Measurements from ENCODE around the gene RIPOR2. TPM values are rescaled to one million over a fixed set of nuclear protein-coding genes. Genes with fewer than 3 reads are reported as not detected.

Gene RIPOR2
- polyA plus RNA-seq, 4 donors = 6.2 to 9.0 (median 8.0) TPM

- no peak for DNase-seq (ENCODE audit: low read depth in 4 of 4, low spot score in 3 of 4)
These were observed 111.4 kb downstream of the RIPOR2 start for GRCh38 chr6:24824142-24824938.

GRCh38 chr6:24823185-24823584 is 112.6 kb downstream of the RIPOR2 start:
- DNase-seq (ENCODE audit: low read depth in 4 of 4, low spot score in 3 of 4) = no peak

GRCh38 chr6:24822696-24823095 is 113.1 kb downstream of the RIPOR2 start:
- DNase-seq (ENCODE audit: low read depth in 4 of 4, low spot score in 3 of 4) = no peak

- no peak for DNase-seq (ENCODE audit: low read depth in 4 of 4, low spot score in 3 of 4)
These were observed 113.8 kb downstream of the RIPOR2 start for GRCh38 chr6:24821860-24822444.

- no peak for DNase-seq (ENCODE audit: low read depth in 4 of 4, low spot score in 3 of 4)
These were observed 117.4 kb downstream of the RIPOR2 start for GRCh38 chr6:24818346-24818745.

GRCh38 chr6:24809728-24810127 is 126.0 kb downstream of the RIPOR2 start:
- no peak for DNase-seq (ENCODE audit: low read depth in 4 of 4, low spot score in 3 of 4)

GRCh38 chr6:24807584-24807983 is 128.2 kb downstream of the RIPOR2 start:
- no peak for DNase-seq (ENCODE audit: low read depth in 4 of 4, low spot score in 3 of 4)

- DNase-seq (ENCODE audit: low read depth in 4 of 4, low spot score in 3 of 4) = no peak
These were observed 133.3 kb downstream of the RIPOR2 start for GRCh38 chr6:24802271-24803059.

GRCh38 chr6:24799541-24799915 is 136.2 kb downstream of the RIPOR2 start:
- DNase-seq (ENCODE audit: low read depth in 4 of 4, low spot score in 3 of 4) = no peak

- DNase-seq (ENCODE audit: low read depth in 4 of 4, low spot score in 3 of 4) = no peak
These were observed 136.8 kb downstream of the RIPOR2 start, which contains the start of gene ARMH2 for GRCh38 chr6:24798740-24799540. ARMH2 (minus strand) TSS chr6:24798917; CDS start chr6:24798857, 60 bp downstream.

- no peak for DNase-seq (ENCODE audit: low read depth in 4 of 4, low spot score in 3 of 4)
These were observed 138.1 kb downstream of the RIPOR2 start for GRCh38 chr6:24797596-24798216.

- no peak for DNase-seq (ENCODE audit: low read depth in 4 of 4, low spot score in 3 of 4)
These were observed 139.0 kb downstream of the RIPOR2 start for GRCh38 chr6:24796616-24797290.

- no peak for DNase-seq (ENCODE audit: low read depth in 4 of 4, low spot score in 3 of 4)
These were observed 140.7 kb downstream of the RIPOR2 start for GRCh38 chr6:24795106-24795505.

GRCh38 chr6:24788031-24788665 is 147.6 kb downstream of the RIPOR2 start:
- DNase-seq (ENCODE audit: low read depth in 4 of 4, low spot score in 3 of 4) = no peak

- DNase-seq (ENCODE audit: low read depth in 4 of 4, low spot score in 3 of 4) = no peak
These were observed 155.6 kb downstream of the RIPOR2 start for GRCh38 chr6:24780206-24780605.

- DNase-seq (ENCODE audit: low read depth in 4 of 4, low spot score in 3 of 4) = no peak
These were observed 156.2 kb downstream of the RIPOR2 start for GRCh38 chr6:24779416-24780016.

GRCh38 chr6:24778878-24779277 is 156.9 kb downstream of the RIPOR2 start:
- no peak for DNase-seq (ENCODE audit: low read depth in 4 of 4, low spot score in 3 of 4)

- DNase-seq (ENCODE audit: low read depth in 4 of 4, low spot score in 3 of 4) = no peak
These were observed 157.6 kb downstream of the RIPOR2 start for GRCh38 chr6:24778121-24778520.

GRCh38 chr6:24777227-24777626 is 158.5 kb downstream of the RIPOR2 start:
- DNase-seq (ENCODE audit: low read depth in 4 of 4, low spot score in 3 of 4) = no peak
